Measurements from ENCODE around the gene ST6GALNAC5. TPM values are rescaled to one million over a fixed set of nuclear protein-coding genes. Genes with fewer than 3 reads are reported as not detected.

Gene ST6GALNAC5
- total RNA-seq, 4 donors from 2014 or later = 0.27 to 5.7 (median 1.4) TPM

- WGBS, 2 donors = 33 to 59% methylated on average over 2 of the region's 2 CpGs
- Histone ChIP-seq H3K36me3 (no peaks in the 10 kb centered on the region), H3K27ac (no peak overlapping the region), H3K27me3 (no peaks in the 10 kb centered on the region), H3K4me3 (no peak overlapping the region), H3K9me3 (no peaks in the 10 kb centered on the region), H3K4me1 (no peaks in the 10 kb centered on the region)
- intact Hi-C loops (cut with DNase I) = no loop called here
- no peak for TF ChIP-seq POLR2A (IDR thresholded peaks at IDR 0.05)
- no peak for TF ChIP-seq CTCF (IDR thresholded peaks at IDR 0.05)
- DNase-seq = no peak
Observed at GRCh38 chr1:77089756-77090155, 222.5 kb downstream of the ST6GALNAC5 start.

- intact Hi-C loops (cut with DNase I) = no loop called here
- WGBS, 2 donors = 63 to 71% methylated on average over 1 of the region's 1 CpG
Observed at GRCh38 chr1:77095236-77095635, 228.0 kb downstream of the ST6GALNAC5 start.

GRCh38 chr1:77096496-77097255, 229.4 kb downstream of the ST6GALNAC5 start:
- H3K27ac ChIP-seq = no peak overlapping the region
- H3K4me3 ChIP-seq = no peak overlapping the region
- no peaks in the 10 kb centered on the region for H3K27me3 ChIP-seq
- H3K36me3 ChIP-seq = no peaks in the 10 kb centered on the region
- no peak for DNase-seq
- TF ChIP-seq CTCF (IDR thresholded peaks at IDR 0.05) (no peak), POLR2A (IDR thresholded peaks at IDR 0.05) (no peak)
- H3K4me1 ChIP-seq = no peaks in the 10 kb centered on the region
- H3K9me3 ChIP-seq = no peaks in the 10 kb centered on the region
- intact Hi-C loops (cut with DNase I) = no loop called here
- WGBS, 2 donors = 84 to 93% methylated on average over 8 to 9 of the region's 9 CpGs

More at GRCh38 chr1:77095236-77095635, 228.0 kb downstream of the ST6GALNAC5 start:
- Histone ChIP-seq H3K27ac (no peak overlapping the region), H3K36me3 (no peaks in the 10 kb centered on the region), H3K4me1 (no peaks in the 10 kb centered on the region), H3K27me3 (no peaks in the 10 kb centered on the region), H3K9me3 (no peaks in the 10 kb centered on the region), H3K4me3 (no peak overlapping the region)
- DNase-seq = no peak
- TF ChIP-seq CTCF (IDR thresholded peaks at IDR 0.05) (no peak), POLR2A (IDR thresholded peaks at IDR 0.05) (no peak)

- TF ChIP-seq CTCF (IDR thresholded peaks at IDR 0.05) (no peak), POLR2A (IDR thresholded peaks at IDR 0.05) (no peak)
- Histone ChIP-seq H3K27me3 (no peaks in the 10 kb centered on the region), H3K36me3 (no peaks in the 10 kb centered on the region), H3K4me1 (no peaks in the 10 kb centered on the region), H3K4me3 (no peak overlapping the region), H3K9me3 (no peaks in the 10 kb centered on the region), H3K27ac (no peak overlapping the region)
- WGBS, 2 donors = 75 to 86% methylated on average over 1 of the region's 1 CpG
- no peak for DNase-seq
- intact Hi-C loops (cut with DNase I) = no loop called here
Observed at GRCh38 chr1:77100875-77101274, 233.6 kb downstream of the ST6GALNAC5 start.

- no peaks in the 10 kb centered on the region for H3K4me1 ChIP-seq
- H3K27me3 ChIP-seq = no peaks in the 10 kb centered on the region
- no peaks in the 10 kb centered on the region for H3K36me3 ChIP-seq
- DNase-seq = no peak
- no peak overlapping the region for H3K27ac ChIP-seq
- intact Hi-C loops (cut with DNase I) = no loop called here
- no peaks in the 10 kb centered on the region for H3K9me3 ChIP-seq
- WGBS, 2 donors = 74 to 77% methylated on average over 4 of the region's 4 CpGs
- TF ChIP-seq CTCF (IDR thresholded peaks at IDR 0.05) = no peak
- no peak for TF ChIP-seq POLR2A (IDR thresholded peaks at IDR 0.05)
- no peak overlapping the region for H3K4me3 ChIP-seq
Observed at GRCh38 chr1:77103486-77103885, 236.2 kb downstream of the ST6GALNAC5 start.
